ENCODE results near the gene MON1B. TPM values are rescaled to one million over a fixed set of nuclear protein-coding genes. Genes with fewer than 3 reads are reported as not detected.

MON1B gene
- total and polyA plus RNA-seq, 9 of the 15 experiments (the other 6 are each of a cell fraction or from before 2014, with no cell fraction given): 5.0 to 66.0 (median 12.6) TPM

DNA sequence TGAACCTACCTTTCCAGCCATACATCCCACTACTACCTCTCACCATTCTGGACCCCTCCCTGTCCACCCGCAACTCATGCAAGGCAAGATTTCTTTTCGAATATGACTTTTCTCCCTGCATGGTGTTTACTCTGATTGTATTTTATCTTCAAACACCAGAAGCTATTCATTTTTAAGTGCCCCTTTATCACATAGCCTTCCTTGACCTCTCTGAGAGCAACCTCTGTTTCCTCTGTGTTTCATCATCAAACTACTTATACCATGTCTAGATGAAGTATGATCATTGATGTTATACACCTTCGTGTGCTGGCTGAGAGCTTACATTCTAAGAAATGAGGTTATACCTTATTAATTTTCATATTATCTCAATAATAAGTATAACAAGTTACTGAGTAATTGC, 40.1 kb downstream of the MON1B start:
- FAIRE-seq: no peak
- no peaks in the 10 kb centered on the region for H3K36me3 ChIP-seq (ENCODE audit: control insufficient read depth, insufficient read depth, low read length)
- no peaks in the 10 kb centered on the region for H3K9me1 ChIP-seq (ENCODE audit: control insufficient read depth, insufficient read depth, low read length)
- no peaks in the 10 kb centered on the region for H3K79me2 ChIP-seq (ENCODE audit: control insufficient read depth, insufficient read depth, low read length)
- BruUV-seq (replicated peaks): no TSS peak
- H3K4me2 ChIP-seq (ENCODE audit: insufficient read depth, low read length): no peak overlapping the region
- ATAC-seq: peak; percentile 50
- no peaks in the 10 kb centered on the region for H3K4me1 ChIP-seq (replicated peaks in 1 of 2; ENCODE audit: control insufficient read depth in 2 of 2, insufficient read depth in 2 of 2, low read length in 2 of 2)
- intact Hi-C loops (cut with micrococcal nuclease) (loop anchor here (10.0 kb wide), 2 partner anchors 184 to 774 kb away; no protein-coding TSS in a partner anchor), in situ Hi-C loops (cut with MboI) (loop anchor here (25.0 kb wide), 1 partner anchor 731 kb away; no protein-coding TSS in a partner anchor)
- no peak overlapping the region for H3K27ac ChIP-seq (ENCODE audit: extremely low read depth, low read depth, low read length)
- H4K20me1 ChIP-seq (replicated peaks; ENCODE audit: control insufficient read depth, insufficient read depth, low read length): no peaks in the 10 kb centered on the region
- H3K9ac ChIP-seq (ENCODE audit: insufficient read depth in 1 of 2, low read depth in 2 of 2, low read length in 2 of 2): no peak overlapping the region
- ChIA-PET CTCF (ENCODE audit: low intra/inter-chr PET ratio) (no interaction called here), POLR2A (interaction anchor here (0.7 to 1.1 kb wide), 3 partner anchors 28 to 862 kb away, joined by 3 to 4 read pairs (median 3); no protein-coding TSS in a partner anchor)
- H3K4me3 ChIP-seq: no peak overlapping the region
- H3K9me3 ChIP-seq (replicated peaks; ENCODE audit: control insufficient read depth, insufficient read depth, low read depth, low read length): no peaks in the 10 kb centered on the region
- WGBS (ENCODE audit: insufficient coverage, low coverage, missing lambda C conversion rate): 0% methylated on average over 3 of the region's 3 CpGs
- H3K27me3 ChIP-seq (ENCODE audit: control insufficient read depth in 2 of 2, insufficient read depth in 2 of 2, low read length in 2 of 2): peaks cover 4 to 12% of the 10 kb centered on the region in 2 experiments; a peak in 3 of 5 replicates
- H2AFZ ChIP-seq (ENCODE audit: low read depth, low read length): no peak overlapping the region
- DNase-seq (ENCODE audit: extremely low read depth in 1 of 4, low spot score in 3 of 4): no peak
- TF ChIP-seq ZSCAN32 (CRISPR knock-in tag; IDR thresholded peaks at IDR 0.05) (peak; percentile 17; the same call in 1 of the 2 replicates), ATF7 (IDR thresholded peaks at IDR 0.05) (peak; percentile 46; the same call in 1 of the 2 replicates), RCOR1 (IDR thresholded peaks at IDR 0.05; ENCODE audit: borderline replicate concordance in 1 of 2, low read depth in 2 of 2, low read length in 2 of 2) (peak in 1 of 2 experiments; percentile 97; a peak in 2 of 4 replicates), MTA1 (IDR thresholded peaks at IDR 0.05; ENCODE audit: borderline replicate concordance) (no peak), FOSL1 (tag; conservative IDR thresholded peaks at IDR 0.05) (peak; percentile 30; the same call in 1 of the 2 replicates), HOXB6 (CRISPR knock-in tag; IDR thresholded peaks at IDR 0.05; ENCODE audit: borderline replicate concordance) (no peak), JUND (IDR thresholded peaks at IDR 0.05; ENCODE audit: borderline replicate concordance, low read depth, low read length) (peak; percentile 62; the same call in 1 of the 2 replicates), JUND (tag; IDR thresholded peaks at IDR 0.05; ENCODE audit: borderline replicate concordance, low read depth, low read length) (no peak), SMARCE1 (IDR thresholded peaks at IDR 0.05) (peak; percentile 41; the same call in 1 of the 2 replicates), TFE3 (CRISPR knock-in tag; IDR thresholded peaks at IDR 0.05) (no peak), FOXA3 (CRISPR knock-in tag; conservative IDR thresholded peaks at IDR 0.05 in 1 of 2, IDR thresholded peaks at IDR 0.05 in 1 of 2) (peak in 1 of 2 experiments; percentile 63; a peak in 1 of 4 replicates), VEZF1 (CRISPR knock-in tag; IDR thresholded peaks at IDR 0.05) (peak; percentile 42; the same call in 1 of the 2 replicates), CBFA2T3 (IDR thresholded peaks at IDR 0.05) (peak; percentile 70), MEIS2 (IDR thresholded peaks at IDR 0.05; ENCODE audit: partially characterized antibody) (peak; percentile 80), ESRRA (IDR thresholded peaks at IDR 0.05; ENCODE audit: borderline replicate concordance, low read depth) (0 out of 2 replicates have a peak, but pooled peaks have one; percentile 41), TRIM24 (IDR thresholded peaks at IDR 0.05) (peak; percentile 83 to 90; a peak in 3 of 4 replicates), ZNF395 (CRISPR knock-in tag; IDR thresholded peaks at IDR 0.05) (peak; percentile 21; the same call in 1 of the 2 replicates)
- TF ChIP-seq, protein P1, sequence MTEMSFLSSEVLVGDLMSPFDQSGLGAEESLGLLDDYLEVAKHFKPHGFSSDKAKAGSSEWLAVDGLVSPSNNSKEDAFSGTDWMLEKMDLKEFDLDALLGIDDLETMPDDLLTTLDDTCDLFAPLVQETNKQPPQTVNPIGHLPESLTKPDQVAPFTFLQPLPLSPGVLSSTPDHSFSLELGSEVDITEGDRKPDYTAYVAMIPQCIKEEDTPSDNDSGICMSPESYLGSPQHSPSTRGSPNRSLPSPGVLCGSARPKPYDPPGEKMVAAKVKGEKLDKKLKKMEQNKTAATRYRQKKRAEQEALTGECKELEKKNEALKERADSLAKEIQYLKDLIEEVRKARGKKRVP (CRISPR knock-in tag; IDR thresholded peaks at IDR 0.05): peak; percentile 90

Data from K562 (cell line).